Measurements from ENCODE around the gene ADAMTS12.
"Not testable (repeated sequence)": the region's sequence is repeated elsewhere in the genome, so short reads cannot be mapped to it uniquely, and the experiment has no call there.

Gene ADAMTS12

GRCh38 chr5:33936381-33937016 is 44.7 kb upstream of the ADAMTS12 start, which contains the start of gene RXFP3:
TSS of gene RXFP3 (plus strand) at chr5:33936386. CDS start at chr5:33936741, 355 bp downstream.
- no peak within 1 kb of the TSS for H3K27ac ChIP-seq
- no peaks in the 10 kb centered on the region for H3K36me3 ChIP-seq
- TF ChIP-seq Cebpa-rat (IDR thresholded peaks at IDR 0.05): no peak
- no peaks in the 10 kb centered on the region for H4K20me1 ChIP-seq
- peaks cover 30% of the 10 kb centered on the region for H3K9me3 ChIP-seq
- no peak within 1 kb of the TSS for H3K4me2 ChIP-seq
- peaks cover 15% of the 10 kb centered on the region for H3K27me3 ChIP-seq
- no peak within 1 kb of the TSS for H3K4me3 ChIP-seq
- H3K4me1 ChIP-seq: no peaks in the 10 kb centered on the region
- H3K9ac ChIP-seq: no peak within 1 kb of the TSS

GRCh38 chr5:33936004-33936380 is 44.2 kb upstream of the ADAMTS12 start:
- H3K4me2 ChIP-seq: no peak overlapping the region
- TF ChIP-seq Cebpa-rat (IDR thresholded peaks at IDR 0.05): no peak
- H3K4me3 ChIP-seq: no peak overlapping the region
- peaks cover 30% of the 10 kb centered on the region for H3K9me3 ChIP-seq
- no peaks in the 10 kb centered on the region for H3K36me3 ChIP-seq
- H4K20me1 ChIP-seq: no peaks in the 10 kb centered on the region
- H3K27me3 ChIP-seq: peaks cover 15% of the 10 kb centered on the region
- H3K4me1 ChIP-seq: no peaks in the 10 kb centered on the region
- H3K9ac ChIP-seq: no peak overlapping the region
- H3K27ac ChIP-seq: no peak overlapping the region

GRCh38 chr5:33934176-33934575 is 42.4 kb upstream of the ADAMTS12 start:
- H3K27me3 ChIP-seq: peaks cover 15% of the 10 kb centered on the region
- TF ChIP-seq Cebpa-rat (IDR thresholded peaks at IDR 0.05): no peak
- no peaks in the 10 kb centered on the region for H3K4me1 ChIP-seq
- H3K27ac ChIP-seq: no peak overlapping the region
- no peak overlapping the region for H3K9ac ChIP-seq
- no peaks in the 10 kb centered on the region for H4K20me1 ChIP-seq
- no peak overlapping the region for H3K4me3 ChIP-seq
- peaks cover 30% of the 10 kb centered on the region for H3K9me3 ChIP-seq
- no peak overlapping the region for H3K4me2 ChIP-seq
- no peaks in the 10 kb centered on the region for H3K36me3 ChIP-seq

- H3K4me1 ChIP-seq: no peaks in the 10 kb centered on the region
- H3K4me3 ChIP-seq: no peak overlapping the region
- no peaks in the 10 kb centered on the region for H4K20me1 ChIP-seq
- no peak overlapping the region for H3K9ac ChIP-seq
- H3K36me3 ChIP-seq: no peaks in the 10 kb centered on the region
- no peak for TF ChIP-seq Cebpa-rat (IDR thresholded peaks at IDR 0.05)
- peaks cover 29% of the 10 kb centered on the region for H3K9me3 ChIP-seq
- no peak overlapping the region for H3K4me2 ChIP-seq
- H3K27me3 ChIP-seq: peaks cover 15% of the 10 kb centered on the region
- H3K27ac ChIP-seq: no peak overlapping the region
Observed at GRCh38 chr5:33933723-33934169, 42.0 kb upstream of the ADAMTS12 start.

GRCh38 chr5:33931136-33931535 is 39.3 kb upstream of the ADAMTS12 start:
- H4K20me1 ChIP-seq: no peaks in the 10 kb centered on the region
- no peak overlapping the region for H3K4me2 ChIP-seq
- no peaks in the 10 kb centered on the region for H3K4me1 ChIP-seq
- peaks cover 3% of the 10 kb centered on the region for H3K9me3 ChIP-seq
- no peaks in the 10 kb centered on the region for H3K36me3 ChIP-seq
- TF ChIP-seq Cebpa-rat (IDR thresholded peaks at IDR 0.05): no peak
- H3K4me3 ChIP-seq: no peak overlapping the region
- H3K9ac ChIP-seq: no peak overlapping the region
- H3K27ac ChIP-seq: no peak overlapping the region
- peaks cover 7% of the 10 kb centered on the region for H3K27me3 ChIP-seq

- Histone ChIP-seq H3K9me3 (no peaks in the 10 kb centered on the region), H3K4me3 (no peak overlapping the region), H3K9ac (no peak overlapping the region), H3K4me1 (no peaks in the 10 kb centered on the region), H3K27ac (no peak overlapping the region), H4K20me1 (no peaks in the 10 kb centered on the region), H3K4me2 (no peak overlapping the region), H3K36me3 (no peaks in the 10 kb centered on the region), H3K27me3 (no peaks in the 10 kb centered on the region)
- no peak for TF ChIP-seq Cebpa-rat (IDR thresholded peaks at IDR 0.05)
Observed at GRCh38 chr5:33929925-33930690, 38.3 kb upstream of the ADAMTS12 start.

- no peaks in the 10 kb centered on the region for H3K4me1 ChIP-seq
- H3K36me3 ChIP-seq: no peaks in the 10 kb centered on the region
- no peaks in the 10 kb centered on the region for H3K27me3 ChIP-seq
- no peak overlapping the region for H3K9ac ChIP-seq
- TF ChIP-seq Cebpa-rat (IDR thresholded peaks at IDR 0.05): no peak
- H3K4me2 ChIP-seq: no peak overlapping the region
- no peak overlapping the region for H3K4me3 ChIP-seq
- no peaks in the 10 kb centered on the region for H3K9me3 ChIP-seq
- no peak overlapping the region for H3K27ac ChIP-seq
- H4K20me1 ChIP-seq: no peaks in the 10 kb centered on the region
Observed at GRCh38 chr5:33928283-33928682, 36.5 kb upstream of the ADAMTS12 start.

- peaks cover 4% of the 10 kb centered on the region for H3K4me1 ChIP-seq
- no peak overlapping the region for H3K27ac ChIP-seq
- no peak overlapping the region for H3K9ac ChIP-seq
- no peaks in the 10 kb centered on the region for H3K27me3 ChIP-seq
- no peaks in the 10 kb centered on the region for H3K36me3 ChIP-seq
- H3K4me3 ChIP-seq: no peak overlapping the region
- H4K20me1 ChIP-seq: no peaks in the 10 kb centered on the region
- no peak overlapping the region for H3K4me2 ChIP-seq
- no peaks in the 10 kb centered on the region for H3K9me3 ChIP-seq
- no peak for TF ChIP-seq Cebpa-rat (IDR thresholded peaks at IDR 0.05)
Observed at GRCh38 chr5:33927685-33928084, 35.9 kb upstream of the ADAMTS12 start.

GRCh38 chr5:33925278-33925677 is 33.5 kb upstream of the ADAMTS12 start:
- Histone ChIP-seq H3K4me2 (no peak overlapping the region), H3K9ac (no peak overlapping the region), H3K4me1 (peaks cover 9% of the 10 kb centered on the region), H3K4me3 (no peak overlapping the region), H3K27me3 (no peaks in the 10 kb centered on the region), H3K9me3 (no peaks in the 10 kb centered on the region), H3K27ac (no peak overlapping the region), H3K36me3 (no peaks in the 10 kb centered on the region), H4K20me1 (no peaks in the 10 kb centered on the region)
- no peak for TF ChIP-seq Cebpa-rat (IDR thresholded peaks at IDR 0.05)

- Histone ChIP-seq H3K27me3 (no peaks in the 10 kb centered on the region), H3K27ac (no peak overlapping the region), H4K20me1 (no peaks in the 10 kb centered on the region), H3K4me3 (no peak overlapping the region), H3K4me1 (peaks cover 18% of the 10 kb centered on the region), H3K4me2 (no peak overlapping the region), H3K36me3 (no peaks in the 10 kb centered on the region), H3K9ac (no peak overlapping the region), H3K9me3 (peaks cover 34% of the 10 kb centered on the region)
- TF ChIP-seq Cebpa-rat (IDR thresholded peaks at IDR 0.05): no peak
Observed at GRCh38 chr5:33921002-33921401, 29.2 kb upstream of the ADAMTS12 start.

GRCh38 chr5:33914844-33915243 is 23.1 kb upstream of the ADAMTS12 start:
- H3K27me3 ChIP-seq, H3K4me2 ChIP-seq, H3K9ac ChIP-seq, H3K4me3 ChIP-seq, H3K4me1 ChIP-seq, H3K36me3 ChIP-seq, H3K27ac ChIP-seq, H4K20me1 ChIP-seq: not testable (repeated sequence)
- H3K9me3 ChIP-seq: peaks cover 40% of the 10 kb centered on the region

- H3K9me3 ChIP-seq: peaks cover 57% of the 10 kb centered on the region
- H3K4me1 ChIP-seq, H3K4me3 ChIP-seq, H3K27me3 ChIP-seq, H4K20me1 ChIP-seq, H3K4me2 ChIP-seq, H3K9ac ChIP-seq, H3K36me3 ChIP-seq, H3K27ac ChIP-seq: not testable (repeated sequence)
Observed at GRCh38 chr5:33906248-33906647, 14.5 kb upstream of the ADAMTS12 start.
